ENCODE measurements around the gene SLC25A21.

DNA sequence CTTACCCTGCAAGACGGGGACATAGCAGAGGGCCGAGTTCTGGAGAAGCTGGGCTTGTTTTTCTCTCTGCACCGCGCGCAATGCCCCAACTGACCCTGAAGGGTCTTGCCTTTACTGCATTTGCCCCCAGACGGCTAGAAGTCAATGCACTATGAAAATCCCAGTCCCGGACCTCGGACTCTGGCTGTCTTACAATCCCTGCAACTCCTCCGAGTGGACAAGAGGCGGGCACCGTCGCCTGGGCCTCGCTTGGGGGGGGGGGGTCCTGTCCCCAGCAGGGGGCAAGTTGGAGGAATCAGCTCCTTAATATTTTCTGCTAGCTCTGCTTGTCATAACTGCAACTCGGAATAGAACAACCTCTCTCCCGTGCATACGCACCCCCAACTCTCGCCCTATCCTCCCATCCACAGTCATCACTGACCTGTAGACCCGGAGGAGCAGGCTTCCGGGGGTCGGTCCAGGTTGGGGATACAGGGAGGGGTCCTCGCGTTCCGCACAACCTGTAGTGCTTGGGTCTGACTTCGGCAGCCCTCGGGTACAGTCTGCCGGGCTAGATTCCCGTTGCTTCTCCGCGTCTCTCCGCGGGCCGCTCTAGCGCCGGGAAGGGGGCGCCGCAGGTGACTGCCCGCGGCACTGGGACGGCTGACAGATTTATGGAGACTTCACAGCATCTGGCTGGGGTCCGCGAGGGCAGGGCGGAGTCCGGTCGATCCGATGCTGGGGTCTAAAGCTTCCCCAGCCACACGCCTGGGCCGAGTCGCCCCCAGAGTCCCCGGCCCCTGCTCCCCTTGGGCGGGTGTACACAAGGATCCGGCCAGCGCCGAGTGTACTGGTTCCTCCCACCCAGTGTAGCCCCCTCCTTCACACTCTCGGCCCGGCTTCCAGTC lies 514.0 kb downstream of the SLC25A21 start:
- TF ChIP-seq, protein P1, sequence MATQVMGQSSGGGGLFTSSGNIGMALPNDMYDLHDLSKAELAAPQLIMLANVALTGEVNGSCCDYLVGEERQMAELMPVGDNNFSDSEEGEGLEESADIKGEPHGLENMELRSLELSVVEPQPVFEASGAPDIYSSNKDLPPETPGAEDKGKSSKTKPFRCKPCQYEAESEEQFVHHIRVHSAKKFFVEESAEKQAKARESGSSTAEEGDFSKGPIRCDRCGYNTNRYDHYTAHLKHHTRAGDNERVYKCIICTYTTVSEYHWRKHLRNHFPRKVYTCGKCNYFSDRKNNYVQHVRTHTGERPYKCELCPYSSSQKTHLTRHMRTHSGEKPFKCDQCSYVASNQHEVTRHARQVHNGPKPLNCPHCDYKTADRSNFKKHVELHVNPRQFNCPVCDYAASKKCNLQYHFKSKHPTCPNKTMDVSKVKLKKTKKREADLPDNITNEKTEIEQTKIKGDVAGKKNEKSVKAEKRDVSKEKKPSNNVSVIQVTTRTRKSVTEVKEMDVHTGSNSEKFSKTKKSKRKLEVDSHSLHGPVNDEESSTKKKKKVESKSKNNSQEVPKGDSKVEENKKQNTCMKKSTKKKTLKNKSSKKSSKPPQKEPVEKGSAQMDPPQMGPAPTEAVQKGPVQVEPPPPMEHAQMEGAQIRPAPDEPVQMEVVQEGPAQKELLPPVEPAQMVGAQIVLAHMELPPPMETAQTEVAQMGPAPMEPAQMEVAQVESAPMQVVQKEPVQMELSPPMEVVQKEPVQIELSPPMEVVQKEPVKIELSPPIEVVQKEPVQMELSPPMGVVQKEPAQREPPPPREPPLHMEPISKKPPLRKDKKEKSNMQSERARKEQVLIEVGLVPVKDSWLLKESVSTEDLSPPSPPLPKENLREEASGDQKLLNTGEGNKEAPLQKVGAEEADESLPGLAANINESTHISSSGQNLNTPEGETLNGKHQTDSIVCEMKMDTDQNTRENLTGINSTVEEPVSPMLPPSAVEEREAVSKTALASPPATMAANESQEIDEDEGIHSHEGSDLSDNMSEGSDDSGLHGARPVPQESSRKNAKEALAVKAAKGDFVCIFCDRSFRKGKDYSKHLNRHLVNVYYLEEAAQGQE (IDR thresholded peaks at IDR 0.05; ENCODE audit: insufficient read depth in 1 of 2, low read depth in 2 of 2, low read length in 1 of 2): no peak
- TF ChIP-seq, protein P2, sequence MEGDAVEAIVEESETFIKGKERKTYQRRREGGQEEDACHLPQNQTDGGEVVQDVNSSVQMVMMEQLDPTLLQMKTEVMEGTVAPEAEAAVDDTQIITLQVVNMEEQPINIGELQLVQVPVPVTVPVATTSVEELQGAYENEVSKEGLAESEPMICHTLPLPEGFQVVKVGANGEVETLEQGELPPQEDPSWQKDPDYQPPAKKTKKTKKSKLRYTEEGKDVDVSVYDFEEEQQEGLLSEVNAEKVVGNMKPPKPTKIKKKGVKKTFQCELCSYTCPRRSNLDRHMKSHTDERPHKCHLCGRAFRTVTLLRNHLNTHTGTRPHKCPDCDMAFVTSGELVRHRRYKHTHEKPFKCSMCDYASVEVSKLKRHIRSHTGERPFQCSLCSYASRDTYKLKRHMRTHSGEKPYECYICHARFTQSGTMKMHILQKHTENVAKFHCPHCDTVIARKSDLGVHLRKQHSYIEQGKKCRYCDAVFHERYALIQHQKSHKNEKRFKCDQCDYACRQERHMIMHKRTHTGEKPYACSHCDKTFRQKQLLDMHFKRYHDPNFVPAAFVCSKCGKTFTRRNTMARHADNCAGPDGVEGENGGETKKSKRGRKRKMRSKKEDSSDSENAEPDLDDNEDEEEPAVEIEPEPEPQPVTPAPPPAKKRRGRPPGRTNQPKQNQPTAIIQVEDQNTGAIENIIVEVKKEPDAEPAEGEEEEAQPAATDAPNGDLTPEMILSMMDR (IDR thresholded peaks at IDR 0.05): no peak
- TF ChIP-seq POLR2AphosphoS5 (IDR thresholded peaks at IDR 0.05; ENCODE audit: low read depth, low read length) (no peak), TCF7L2 (IDR thresholded peaks at IDR 0.05; ENCODE audit: low read depth, low read length) (no peak)
